Astrocyte of the cerebellum (primary cell): Measurements from ENCODE around the gene CENATAC.
A peak's percentile ranks its signal among the peaks of the same experiment; 100 is the strongest.
"Not testable (repeated sequence)": the region's sequence is repeated elsewhere in the genome, so short reads cannot be mapped to it uniquely, and the experiment has no call there.

Experiments used
- DNase-seq: peaks from one replicate; pipeline ENCODE4 v3.0.0-alpha.2; 2011; ENCODE audit warnings: low read depth
- H3K4me3 ChIP-seq: 2 replicates; pipeline ENCODE4 v1.5.1; 2011; ENCODE audit warnings: mild to moderate bottlenecking, low read depth, low read length, moderate library complexity
- in situ Hi-C: cut with HindIII; loops from 2 replicates; pipeline ENCODE4 v1.10.0; 2017; ENCODE audit warnings: low sequenced_read_pairs
- TF ChIP-seq, protein P1 (sequence below): IDR thresholded peaks from 2 replicates; pipeline ENCODE4 v1.5.1; 2012; ENCODE audit warnings: low read length, low read depth, moderate library complexity, mild to moderate bottlenecking; ENCODE audit errors: missing control alignments

The CENATAC gene

DNA sequence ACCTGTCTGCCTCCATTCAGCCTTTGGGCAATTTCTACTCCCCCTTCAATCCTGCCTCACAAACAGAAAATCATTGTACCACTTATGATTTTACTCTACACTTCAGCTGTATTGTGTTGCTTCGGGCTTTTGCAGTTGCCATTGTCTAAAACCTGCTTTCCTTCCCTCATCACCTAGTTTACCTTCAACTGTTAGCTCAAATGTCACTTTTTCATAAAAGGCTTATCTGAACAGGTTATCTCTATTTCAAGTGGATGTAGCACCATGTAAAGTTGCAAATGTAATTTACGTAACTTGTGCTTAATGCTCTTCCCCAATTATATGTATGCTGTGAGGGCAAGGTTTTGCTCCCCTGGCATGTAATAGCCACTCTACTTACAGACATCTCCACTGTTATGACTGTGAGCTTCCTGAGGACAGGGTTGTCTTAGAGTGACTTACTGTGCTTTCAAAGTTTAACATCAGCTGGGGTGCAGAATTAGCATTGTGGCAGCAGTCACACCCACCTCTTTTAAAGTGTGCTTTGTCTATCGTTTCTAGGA lies 14.8 kb downstream of the CENATAC start:
- no peak for DNase-seq
- in situ Hi-C loops = no loop called here
- TF ChIP-seq, protein P1, sequence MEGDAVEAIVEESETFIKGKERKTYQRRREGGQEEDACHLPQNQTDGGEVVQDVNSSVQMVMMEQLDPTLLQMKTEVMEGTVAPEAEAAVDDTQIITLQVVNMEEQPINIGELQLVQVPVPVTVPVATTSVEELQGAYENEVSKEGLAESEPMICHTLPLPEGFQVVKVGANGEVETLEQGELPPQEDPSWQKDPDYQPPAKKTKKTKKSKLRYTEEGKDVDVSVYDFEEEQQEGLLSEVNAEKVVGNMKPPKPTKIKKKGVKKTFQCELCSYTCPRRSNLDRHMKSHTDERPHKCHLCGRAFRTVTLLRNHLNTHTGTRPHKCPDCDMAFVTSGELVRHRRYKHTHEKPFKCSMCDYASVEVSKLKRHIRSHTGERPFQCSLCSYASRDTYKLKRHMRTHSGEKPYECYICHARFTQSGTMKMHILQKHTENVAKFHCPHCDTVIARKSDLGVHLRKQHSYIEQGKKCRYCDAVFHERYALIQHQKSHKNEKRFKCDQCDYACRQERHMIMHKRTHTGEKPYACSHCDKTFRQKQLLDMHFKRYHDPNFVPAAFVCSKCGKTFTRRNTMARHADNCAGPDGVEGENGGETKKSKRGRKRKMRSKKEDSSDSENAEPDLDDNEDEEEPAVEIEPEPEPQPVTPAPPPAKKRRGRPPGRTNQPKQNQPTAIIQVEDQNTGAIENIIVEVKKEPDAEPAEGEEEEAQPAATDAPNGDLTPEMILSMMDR = no peak
- H3K4me3 ChIP-seq = no peak overlapping the region

DNA sequence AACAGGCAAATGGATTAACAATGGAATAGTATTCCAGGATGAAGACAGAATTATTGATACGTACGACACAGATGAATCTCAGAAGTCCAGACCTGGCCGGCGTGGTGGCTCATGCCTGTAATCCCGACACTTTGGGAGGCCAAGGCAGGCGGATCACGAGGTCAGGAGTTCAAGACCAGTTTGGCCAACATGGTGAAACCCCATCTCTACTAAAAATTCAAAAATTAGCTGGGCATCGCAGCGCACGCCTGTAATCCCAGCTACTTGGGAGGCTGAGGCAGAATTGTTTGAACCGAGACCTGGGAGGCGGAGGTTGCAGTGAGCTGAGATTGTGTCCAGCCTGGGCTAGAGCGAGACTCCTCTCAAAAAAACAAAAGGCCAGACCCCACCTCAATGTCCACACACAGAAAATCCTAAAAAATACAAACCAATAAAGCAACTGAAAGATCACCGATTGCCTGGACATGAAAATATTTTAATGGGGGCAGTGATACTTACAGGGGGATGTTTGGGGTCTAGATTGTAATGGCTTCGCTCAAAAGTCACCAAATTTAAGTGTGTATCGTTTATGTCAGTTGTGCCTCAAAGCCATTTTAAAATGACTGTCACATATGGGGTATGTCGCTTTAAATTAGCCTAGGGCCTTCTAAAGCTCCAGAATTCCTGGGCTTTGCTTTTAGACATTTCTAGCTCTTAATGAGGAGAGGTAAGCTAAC lies 16.4 kb downstream of the CENATAC start:
- no peak overlapping the region for H3K4me3 ChIP-seq
- in situ Hi-C loops = no loop called here
- DNase-seq = no peak
- TF ChIP-seq, protein P1 = no peak

DNA sequence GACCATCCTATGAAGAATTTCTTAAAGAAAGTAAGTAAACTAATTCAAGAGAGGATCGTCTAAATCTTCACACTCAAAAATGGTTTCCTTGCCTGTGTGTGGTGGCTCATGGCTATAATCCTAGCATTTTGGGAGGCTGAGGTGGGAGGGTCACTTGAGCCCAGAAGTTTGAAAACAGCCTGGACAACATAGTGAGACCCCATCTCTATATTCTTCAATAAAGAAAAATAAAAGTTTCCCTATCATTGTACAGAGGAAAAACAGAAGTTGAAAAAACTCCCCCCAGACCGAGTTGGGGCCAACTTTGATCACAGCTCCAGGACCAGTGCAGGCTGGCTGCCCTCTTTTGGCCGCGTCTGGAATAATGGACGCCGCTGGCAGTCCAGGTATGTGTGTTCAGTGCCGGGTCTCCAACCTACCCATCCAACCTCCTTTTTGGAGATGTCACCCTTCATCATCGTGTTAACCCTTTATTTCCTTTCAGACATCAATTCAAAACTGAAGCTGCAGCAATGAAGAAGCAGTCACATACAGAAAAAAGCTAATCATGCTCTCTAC lies 17.2 kb downstream of the CENATAC start:
- no peak overlapping the region for H3K4me3 ChIP-seq
- DNase-seq = no peak
- in situ Hi-C loops = loop anchor here (5.0 kb wide), 1 partner anchor 87 kb away; the partner anchor contains the start of gene DPAGT1
- TF ChIP-seq, protein P1 = peak; percentile 28

DNA sequence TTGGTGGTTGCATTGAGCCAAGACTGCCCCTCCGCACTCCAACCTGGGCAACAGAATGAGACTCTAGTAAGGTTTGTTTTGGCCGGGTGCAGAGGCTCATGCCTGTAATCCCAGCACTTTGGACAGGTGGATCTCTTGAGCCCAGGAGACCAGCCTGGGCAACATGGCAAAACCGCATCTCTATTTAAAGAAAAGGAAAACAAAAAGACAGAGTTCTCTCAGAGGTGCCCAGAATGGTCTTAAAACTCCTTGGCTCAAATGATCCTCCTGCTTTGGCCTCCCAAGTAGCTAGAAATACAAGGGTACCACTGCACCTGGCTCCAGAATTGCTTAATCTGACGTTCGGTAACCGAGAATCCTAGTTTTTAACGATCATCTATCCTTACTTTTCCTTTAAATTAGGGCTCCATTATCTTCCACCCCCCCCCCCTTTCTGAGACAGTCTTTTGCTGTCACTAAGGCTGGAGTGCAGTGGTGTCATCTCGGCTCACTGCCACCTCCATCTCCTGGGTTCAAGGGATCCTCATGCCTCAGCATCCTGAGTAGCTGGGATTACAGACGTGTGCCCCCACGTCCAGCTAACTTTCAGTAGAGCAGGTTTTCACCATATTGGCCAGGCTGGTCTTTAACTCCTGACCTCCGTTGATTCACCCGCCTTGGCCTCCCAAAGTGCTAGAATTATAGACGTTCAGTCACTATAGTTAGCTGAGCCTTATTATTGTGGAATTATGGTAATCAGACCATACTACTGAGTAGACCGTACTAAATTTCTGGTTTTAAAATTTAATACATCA lies 18.5 kb downstream of the CENATAC start:
- in situ Hi-C loops = loop anchor here (5.0 kb wide), 1 partner anchor 86 kb away; the partner anchor contains the start of gene DPAGT1
- TF ChIP-seq, protein P1 = no peak
- DNase-seq = no peak
- peak overlapping the region; percentile 57 for H3K4me3 ChIP-seq

DNA sequence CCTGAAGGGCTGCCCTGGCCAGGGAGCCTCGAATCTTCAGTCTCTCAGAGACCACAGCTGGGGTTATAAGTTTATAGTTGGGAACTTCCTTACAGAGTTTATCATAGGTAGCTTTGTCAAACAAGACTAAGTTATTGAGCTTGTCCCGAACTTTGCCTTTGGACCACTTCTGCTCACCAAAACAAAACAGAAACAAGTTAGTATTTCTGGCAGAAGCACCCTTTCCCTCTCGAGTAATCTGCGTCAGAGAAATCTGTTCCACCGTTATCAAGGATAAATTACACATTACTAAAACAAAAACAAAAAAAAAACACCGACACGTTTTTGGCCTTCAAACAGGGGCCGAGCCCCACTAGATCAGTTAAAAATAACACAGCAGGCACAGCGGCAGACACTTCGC lies 19.4 kb downstream of the CENATAC start:
- in situ Hi-C loops = loop anchor here (5.0 kb wide), 1 partner anchor 85 kb away; the partner anchor contains the start of gene DPAGT1
- peak overlapping the region; percentile 57 for H3K4me3 ChIP-seq
- DNase-seq = not testable (repeated sequence)

DNA sequence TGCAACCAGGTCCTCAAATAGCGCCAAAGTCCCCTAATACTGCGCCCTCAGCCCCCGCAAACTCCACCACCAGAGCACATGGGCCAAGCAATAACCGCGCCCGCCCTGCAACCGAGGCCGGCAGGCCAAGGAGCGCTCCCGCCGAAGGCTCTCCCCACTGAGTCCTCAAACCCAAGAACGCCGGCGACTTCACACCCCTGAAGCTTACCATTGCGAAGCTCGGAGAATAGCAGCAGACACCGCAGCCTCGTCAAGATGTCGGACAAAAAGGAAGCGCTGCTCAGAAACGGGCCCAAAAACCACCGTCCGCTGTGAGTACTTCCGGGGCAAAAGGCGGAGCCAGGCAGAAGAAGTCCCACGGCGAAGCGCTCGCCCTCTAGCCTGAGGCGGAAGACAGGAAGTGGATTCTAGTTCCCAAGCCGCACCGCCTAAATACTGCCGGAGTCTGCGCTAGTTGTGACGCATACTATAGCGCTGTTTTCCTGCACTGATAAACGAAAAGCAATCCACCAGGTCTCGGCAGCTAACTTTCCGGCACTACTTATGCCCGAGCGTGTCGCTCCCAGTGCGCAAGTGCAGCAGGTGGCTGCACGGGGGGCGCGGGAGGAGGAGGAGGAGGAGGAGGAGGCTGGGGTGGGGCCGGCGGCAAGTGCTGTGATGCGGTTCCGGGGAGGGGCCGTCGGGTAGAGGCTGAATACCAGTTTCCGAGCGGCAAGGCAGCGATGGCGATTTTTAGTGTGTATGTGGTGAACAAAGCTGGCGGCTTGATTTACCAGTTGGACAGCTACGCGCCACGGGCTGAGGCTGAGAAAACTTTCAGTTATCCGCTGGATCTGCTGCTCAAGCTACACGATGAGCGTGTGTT lies 20.4 kb downstream of the CENATAC start, which contains the start of the genes RPS25 and TRAPPC4:
Gene RPS25 (minus strand): TSS at position 270 of the 865 bp plus-strand sequence. CDS start 59 bp downstream, at position 211.
Gene TRAPPC4 (plus strand): TSS at position 693 of the 865 bp plus-strand sequence. CDS start 30 bp downstream, at position 723.
- DNase-seq = peak; percentile 87
- TF ChIP-seq, protein P1 = no peak
- in situ Hi-C loops = loop anchor here (5.0 kb wide), 1 partner anchor 84 kb away; the partner anchor contains the start of gene DPAGT1
- H3K4me3 ChIP-seq = peak within 1 kb of the TSS; percentile 57
